ENCODE results near the gene NACC1.

NACC1 gene

DNA sequence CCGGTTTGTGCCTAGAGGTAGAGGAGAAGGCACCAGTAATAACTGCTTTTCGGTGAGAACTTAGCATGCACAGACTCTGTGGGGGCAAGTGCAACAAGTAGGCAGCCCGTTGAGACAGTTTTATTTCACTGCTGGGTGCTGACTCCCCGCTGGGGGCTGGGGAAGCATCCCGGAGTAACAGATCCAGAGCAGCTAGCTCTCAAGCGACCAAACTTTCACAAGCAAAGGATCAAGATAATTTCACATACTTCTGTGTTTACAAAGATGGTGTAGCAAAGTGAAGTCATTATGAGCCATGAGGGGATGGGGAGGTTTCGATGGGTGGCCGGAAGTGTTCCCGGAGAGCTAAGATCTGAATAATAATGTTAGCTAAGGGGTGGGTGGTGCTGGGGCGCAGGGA lies 2.8 kb downstream of the NACC1 start:
- no peak for DNase-seq (ENCODE audit: low spot score)

DNA sequence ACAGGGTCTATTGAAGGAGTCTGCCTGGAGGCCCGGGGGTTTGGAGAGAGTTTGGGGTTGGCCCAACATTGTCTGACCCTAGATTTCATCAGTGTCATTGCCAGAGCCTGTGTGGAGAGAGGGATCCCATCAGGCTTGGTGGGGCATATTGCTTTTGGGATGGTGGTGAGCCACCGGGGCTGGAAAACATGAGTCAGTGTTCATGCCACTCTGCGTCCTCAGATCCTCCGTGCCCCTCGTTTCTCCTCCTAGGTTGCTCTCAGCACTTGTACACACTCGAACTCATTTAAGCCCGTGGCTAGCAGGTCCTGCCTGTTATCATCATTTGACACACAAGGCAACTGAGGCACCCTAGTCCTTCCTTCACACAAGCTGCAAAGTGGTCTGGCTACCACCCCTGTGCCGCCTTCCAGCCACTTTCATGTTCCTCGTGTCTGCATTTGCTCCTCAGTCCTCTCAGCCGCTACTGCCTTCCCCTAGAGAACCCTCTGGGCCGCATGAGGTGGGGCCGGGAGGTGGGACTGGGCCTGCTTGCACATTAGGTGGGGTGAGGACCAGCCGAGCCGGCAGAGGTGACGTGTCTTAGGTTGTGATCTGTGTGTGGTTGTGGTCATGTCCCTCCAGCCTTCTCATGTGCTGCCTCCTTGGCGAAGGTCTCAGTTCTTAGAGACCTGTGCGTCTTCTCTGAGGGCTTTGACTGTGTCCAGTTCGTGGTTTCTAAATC lies 3.6 kb downstream of the NACC1 start:
- no peak for DNase-seq (ENCODE audit: low spot score)

DNA sequence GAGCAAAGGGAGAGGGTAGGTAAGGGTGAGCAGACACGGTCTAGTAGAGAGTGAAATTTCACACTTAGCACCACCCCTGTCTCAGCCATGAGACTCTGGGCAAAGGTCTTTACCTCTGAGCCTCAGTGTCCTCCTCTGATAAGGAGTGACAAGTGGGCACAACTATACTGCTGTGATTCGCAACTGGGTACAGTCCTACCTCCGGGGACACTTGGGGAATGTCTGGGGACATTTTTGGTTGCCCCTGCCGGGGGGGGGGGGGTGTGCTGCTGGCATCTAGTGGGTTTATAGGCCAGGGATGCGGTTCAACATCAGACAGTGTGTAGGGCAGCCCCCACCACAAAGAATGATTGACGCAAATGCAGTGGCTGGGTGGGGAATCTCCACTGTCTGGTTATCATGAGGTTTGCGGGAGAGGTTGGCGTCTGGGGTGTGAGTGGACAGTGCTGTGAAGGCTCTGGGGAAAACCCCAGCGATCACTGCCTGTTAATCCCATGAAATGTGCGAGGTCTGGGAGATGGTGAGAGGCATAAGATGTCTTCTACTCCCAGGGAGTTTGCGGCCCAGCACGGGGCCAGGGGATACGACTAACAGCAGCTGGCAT lies 4.3 kb downstream of the NACC1 start:
- DNase-seq (ENCODE audit: low spot score) = no peak

DNA sequence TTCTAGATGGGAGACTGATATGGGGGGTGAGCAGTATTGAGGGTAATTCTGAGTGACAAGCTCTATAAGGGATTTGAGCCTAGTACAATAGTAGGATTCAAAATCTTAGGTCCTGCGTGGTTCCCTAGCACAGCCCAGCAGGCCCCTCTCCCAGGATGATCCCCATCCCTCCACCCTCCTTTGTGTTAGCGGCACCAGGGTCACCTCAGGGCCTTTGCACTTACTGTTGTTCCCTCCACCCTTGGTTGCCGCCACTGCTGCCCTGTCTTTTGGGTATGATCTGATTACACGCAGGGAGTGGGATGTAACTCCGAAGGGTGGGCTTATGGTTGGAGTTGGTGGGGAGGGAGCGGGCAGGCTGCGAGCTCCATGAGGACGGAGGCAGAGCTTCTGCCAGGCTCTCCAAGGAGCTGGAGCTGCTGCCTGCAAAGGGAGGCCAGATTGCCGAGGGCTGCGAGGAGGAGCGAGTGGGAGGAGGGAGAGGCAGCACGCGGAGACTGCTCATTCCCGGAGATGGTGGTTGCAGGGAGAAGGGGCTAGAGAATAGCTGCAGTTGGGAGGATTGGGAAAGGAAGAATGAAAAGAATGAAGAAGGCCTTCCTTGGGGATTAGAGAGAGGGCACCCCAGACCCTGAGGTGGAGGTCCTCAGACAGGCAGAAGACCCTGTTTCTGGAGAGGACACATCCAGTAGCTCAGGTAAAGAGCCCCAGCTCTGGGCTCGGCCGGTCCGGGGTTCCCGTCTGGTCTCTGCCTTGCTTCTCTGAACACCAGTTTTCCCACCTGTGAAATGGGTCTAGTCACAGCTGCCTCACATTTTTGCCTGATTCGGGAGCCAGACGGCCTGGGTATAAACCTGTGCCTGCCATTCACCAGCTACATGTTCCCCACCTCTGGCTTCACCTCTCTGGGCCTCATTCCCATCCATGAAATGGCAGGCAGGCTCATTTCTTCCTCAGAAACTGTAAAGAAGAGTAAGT lies 5.2 kb downstream of the NACC1 start:
- no peak for DNase-seq (ENCODE audit: low spot score)

DNA sequence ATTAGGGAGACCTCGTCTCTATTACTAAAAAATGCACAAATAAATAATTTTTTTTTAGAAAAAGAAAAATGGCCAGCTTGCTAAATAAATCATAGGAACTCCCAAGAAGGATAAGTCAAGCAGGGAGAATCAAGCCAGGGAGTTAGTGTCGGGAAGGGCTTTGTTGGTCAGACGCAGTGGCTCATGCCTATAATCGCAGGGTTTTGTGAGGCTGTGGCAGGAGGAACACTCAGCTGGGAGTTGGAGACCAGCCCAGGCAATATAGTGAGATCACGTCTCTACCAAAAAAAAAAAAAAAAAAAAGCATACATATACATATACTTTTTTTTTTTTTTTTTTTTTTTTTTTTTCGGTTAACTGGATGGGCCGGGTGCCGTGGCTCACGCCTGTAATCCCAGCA lies 9.0 kb downstream of the NACC1 start:
- DNase-seq (ENCODE audit: low spot score) = no peak

DNA sequence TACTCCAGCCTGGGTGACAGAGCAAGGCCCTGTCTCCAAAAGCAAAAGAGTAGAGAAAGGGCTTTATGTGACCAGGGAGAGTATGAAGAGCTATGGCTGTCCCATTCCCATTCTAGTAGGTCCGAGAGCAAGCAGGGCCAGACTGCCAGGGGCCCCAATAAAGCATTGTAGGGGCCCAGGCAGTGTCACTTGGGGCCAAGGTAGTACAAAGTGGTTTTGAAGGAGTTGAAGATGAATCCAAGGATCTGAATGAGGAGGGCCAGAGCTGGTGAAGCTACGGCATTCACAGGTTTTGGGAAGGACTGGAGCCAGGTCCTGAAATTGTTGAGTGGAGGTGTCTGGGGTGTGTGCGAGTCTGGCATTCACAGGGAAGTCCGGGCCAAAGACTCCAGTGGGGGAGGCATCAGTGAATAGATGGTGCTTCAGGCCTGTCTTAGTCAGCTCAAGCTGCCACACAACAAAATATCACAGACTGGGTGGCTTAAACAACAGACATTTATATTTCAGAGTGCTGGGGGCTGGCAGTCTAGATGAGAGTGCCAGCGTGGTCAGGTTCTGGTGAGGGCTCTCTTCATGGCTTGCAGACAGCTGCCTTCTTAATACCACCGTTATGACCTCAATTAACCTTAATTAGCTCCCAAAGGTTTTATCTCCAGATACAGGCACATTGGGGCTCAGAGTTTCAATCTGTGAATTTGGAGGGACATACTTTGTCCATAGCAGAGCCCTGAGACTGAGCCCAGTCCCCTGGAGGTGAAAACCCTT lies 9.9 kb downstream of the NACC1 start:
- DNase-seq (ENCODE audit: low spot score) = no peak

DNA sequence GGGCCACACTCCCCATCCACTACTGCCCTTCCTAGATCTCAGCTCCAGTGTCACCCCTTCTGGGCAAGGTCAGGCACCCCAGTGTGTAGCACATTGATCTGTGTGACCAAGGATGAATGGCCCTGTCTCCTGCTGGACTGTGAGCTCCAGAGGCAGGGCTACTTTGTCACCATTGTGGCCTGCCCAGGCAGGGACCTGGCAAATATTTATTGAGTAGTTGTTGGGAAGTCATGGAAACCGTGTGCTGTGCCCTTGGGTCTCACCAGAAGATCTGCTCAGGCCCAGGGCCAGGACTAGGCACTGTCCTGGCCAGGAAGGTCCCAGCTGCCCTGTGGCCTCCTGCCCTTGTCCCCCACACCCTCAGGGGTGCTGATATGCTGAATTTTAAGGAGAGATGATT lies 10.5 kb downstream of the NACC1 start:
- no peak for DNase-seq (ENCODE audit: low spot score)

DNA sequence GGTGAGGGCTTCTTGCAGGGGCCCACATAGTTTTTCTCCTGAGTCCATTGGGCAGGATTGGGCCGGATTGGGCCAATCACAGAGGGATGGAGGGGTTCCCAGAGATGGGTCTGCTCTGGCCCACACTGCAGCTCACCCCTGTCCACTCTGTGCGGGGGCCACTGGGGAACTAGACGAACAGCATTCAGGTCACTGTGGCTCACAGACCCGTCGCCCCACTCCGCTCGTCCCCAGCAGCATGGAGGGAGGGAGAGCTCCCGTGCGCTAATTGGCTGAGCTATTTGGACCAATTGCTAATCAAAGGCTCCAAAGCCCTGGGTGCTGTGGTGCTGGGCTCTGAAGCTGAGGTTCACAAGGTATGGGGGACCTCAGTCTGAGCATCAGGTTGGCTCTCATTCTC lies 11.3 kb downstream of the NACC1 start:
- no peak for DNase-seq (ENCODE audit: low spot score)

DNA sequence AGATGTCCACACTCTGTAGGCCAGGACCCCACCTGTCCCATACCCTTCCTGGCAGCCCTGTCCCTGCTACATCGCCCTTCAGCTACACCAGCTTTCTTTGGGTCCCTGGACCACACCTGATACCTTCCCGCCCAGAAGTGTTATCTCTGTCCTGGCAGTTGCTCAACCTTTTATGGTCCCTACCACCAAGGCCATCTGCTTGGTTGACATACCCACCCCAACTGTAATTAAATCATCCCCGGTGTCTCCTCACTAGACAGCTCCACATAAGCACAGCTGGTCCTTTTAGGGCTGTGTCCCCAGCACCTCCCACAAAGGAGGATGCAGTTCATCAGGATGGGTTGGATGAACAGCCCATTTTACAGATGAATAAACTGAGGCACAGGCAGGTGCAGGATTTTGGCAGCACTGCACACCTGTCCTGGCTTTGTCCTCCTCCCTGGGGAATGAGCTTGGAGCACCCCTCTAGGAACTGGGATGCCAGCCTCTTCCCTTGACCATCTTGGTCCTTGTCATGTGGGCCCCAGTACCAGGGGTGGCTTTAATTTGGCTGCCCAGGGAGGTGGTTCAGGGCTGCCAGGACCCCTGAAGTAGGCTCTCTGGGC lies 12.9 kb downstream of the NACC1 start:
- no peak for DNase-seq (ENCODE audit: low spot score)

DNA sequence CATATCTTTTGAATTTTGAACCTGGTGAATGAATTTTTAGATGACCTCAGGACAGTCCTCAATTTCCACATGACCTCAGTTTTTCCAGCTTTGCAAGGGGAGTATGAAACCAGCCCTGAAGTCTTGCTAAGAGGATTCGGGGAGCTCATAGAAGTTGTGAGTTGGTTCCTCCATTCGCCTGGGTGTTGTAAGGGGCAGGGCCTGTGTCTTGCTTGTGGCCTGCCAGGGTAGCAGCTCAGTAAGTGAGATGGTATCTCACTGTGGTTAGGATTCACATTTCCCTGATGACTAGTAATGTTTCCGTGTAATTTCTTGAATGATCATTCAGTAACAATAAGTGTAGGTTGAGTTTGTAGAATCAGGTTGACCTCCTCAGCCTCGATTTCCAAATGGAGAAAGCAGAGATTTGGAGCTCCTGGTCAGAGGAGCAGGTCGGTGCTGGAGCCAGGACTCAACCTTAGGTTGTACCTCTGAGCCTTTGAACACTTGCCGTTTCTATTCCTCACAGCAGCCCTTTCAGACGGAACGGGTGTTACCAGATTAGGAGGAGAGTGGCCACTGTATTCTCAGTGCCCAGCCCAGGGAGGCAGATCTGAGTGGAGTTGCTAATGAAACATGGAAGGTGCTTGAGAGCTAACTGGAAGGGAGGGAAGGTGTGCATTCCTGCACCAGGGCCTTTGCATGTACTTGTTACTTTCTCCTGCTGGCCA lies 14.6 kb downstream of the NACC1 start:
- no peak for DNase-seq (ENCODE audit: low spot score)

DNA sequence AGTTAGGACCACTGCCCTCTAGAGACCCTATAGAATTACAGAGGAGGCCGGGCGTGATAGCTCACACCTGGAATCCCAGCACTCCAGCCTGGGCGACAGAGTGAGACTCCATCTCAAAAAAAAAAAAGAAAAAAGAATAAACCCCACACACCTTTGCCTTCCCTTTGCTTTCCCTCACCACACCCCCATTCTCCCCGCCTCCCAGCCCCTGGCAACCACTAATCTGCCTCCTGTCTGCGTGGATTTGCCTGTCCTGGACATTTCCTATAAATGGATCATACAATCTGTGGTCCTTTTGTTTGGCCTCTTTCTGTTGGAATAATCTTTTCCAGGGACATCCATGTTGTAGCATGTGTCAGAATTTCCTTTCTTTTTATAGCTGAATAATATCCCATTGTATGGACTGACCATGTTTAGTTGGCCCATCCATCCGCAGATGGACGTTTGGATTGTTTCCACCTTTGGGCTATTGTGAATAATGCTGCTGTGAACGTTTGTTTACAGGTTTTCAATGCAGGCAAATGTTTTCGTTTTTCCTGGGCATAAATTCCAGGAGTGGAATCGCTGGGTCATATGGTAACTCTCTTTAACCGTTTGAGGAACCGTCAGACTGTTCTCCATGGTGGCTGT lies 15.3 kb downstream of the NACC1 start:
- no peak for DNase-seq (ENCODE audit: low spot score)

DNA sequence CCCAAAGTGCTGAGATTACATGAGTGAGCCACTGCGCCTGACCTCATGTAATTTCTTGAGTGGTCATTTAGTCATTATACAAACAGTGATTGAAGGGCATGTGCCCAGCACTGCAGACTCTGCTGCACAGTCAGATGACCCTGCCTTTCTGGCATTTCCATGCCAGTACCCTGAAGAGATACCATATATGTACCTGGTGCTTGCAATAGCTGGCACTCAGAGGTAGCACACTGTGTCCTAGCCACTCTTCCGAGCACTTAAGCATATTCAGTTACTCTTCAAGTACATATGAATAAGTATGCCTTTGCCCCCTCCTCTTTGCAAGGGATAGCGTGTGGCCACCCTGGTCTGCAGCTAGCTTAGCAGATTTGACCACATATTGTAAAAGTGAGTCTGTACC lies 16.6 kb downstream of the NACC1 start:
- DNase-seq (ENCODE audit: low spot score) = no peak

DNA sequence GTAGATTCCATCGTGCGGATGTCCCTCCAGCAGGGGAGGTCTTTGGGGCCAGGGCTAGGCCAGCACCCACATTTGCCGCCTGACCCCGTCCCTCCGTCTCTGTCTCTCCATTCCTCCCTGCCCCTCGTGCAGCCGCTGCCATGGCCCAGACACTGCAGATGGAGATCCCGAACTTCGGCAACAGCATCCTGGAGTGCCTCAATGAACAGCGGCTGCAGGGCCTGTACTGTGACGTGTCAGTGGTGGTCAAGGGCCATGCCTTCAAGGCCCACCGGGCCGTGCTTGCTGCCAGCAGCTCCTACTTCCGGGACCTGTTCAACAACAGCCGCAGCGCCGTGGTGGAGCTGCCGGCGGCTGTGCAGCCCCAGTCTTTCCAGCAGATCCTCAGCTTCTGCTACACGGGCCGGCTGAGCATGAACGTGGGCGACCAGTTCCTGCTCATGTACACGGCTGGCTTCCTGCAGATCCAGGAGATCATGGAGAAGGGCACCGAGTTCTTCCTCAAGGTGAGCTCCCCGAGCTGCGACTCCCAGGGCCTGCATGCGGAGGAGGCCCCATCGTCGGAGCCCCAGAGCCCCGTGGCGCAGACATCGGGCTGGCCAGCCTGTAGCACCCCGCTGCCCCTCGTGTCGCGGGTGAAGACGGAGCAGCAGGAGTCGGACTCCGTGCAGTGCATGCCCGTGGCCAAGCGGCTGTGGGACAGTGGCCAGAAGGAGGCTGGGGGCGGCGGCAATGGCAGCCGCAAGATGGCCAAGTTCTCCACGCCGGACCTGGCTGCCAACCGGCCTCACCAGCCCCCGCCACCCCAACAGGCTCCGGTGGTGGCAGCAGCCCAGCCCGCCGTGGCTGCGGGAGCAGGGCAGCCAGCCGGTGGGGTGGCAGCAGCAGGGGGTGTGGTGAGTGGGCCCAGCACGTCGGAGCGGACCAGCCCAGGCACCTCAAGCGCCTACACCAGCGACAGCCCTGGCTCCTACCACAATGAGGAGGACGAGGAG lies 17.3 kb downstream of the NACC1 start:
- no peak for DNase-seq (ENCODE audit: low spot score)

DNA sequence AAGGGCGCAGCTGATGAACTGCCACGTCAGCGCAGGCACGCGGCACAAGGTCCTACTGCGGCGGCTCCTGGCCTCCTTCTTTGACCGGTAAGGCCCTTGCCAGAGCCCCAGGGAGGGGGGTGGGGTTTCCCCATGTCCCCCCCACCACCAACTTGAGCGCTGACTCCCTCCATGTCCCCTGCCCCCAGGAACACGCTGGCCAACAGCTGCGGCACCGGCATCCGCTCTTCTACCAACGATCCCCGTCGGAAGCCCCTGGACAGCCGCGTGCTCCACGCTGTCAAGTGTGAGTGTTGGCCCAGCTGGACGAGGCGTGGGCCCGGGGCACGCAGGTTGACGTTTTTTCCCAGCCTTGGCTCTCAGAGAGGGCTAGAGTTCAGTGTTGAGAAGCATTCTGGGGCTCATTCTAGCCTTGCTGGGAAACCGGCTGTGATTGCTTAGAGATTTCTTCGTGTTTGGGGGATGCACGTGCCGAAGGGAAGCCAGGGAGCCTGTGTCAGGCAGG lies 19.3 kb downstream of the NACC1 start:
- no peak for DNase-seq (ENCODE audit: low spot score)

DNA sequence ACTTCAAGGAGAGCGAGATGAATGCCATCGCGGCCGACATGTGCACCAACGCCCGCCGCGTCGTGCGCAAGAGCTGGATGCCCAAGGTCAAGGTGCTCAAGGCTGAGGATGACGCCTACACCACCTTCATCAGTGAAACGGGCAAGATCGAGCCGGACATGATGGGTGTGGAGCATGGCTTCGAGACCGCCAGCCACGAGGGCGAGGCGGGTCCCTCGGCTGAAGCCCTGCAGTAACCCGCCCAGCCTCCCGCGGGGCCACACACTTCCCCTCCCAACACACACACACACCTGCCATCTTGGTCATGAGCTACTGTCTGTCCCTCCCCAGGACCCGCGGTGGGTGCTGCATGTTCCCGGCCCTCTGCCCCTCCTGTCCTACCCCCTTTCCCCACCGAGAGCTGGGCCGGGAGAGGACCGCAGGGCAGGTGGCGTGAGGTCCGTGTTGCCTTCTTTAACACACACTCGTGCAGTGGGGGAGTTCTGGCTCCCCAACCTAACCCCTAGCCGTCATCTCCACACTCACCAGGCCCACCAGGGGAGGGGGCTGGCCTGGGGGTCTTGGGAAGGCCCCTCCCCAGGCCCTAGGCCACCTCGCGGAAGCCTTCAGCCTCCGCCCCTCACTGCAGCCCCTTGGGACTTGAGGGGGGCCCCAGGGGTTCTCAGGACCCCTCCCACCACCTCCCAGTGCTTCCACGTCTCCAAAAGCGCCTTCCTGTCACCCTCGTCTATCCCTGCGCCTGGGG lies 20.3 kb downstream of the NACC1 start:
- DNase-seq (ENCODE audit: low spot score) = no peak

DNA sequence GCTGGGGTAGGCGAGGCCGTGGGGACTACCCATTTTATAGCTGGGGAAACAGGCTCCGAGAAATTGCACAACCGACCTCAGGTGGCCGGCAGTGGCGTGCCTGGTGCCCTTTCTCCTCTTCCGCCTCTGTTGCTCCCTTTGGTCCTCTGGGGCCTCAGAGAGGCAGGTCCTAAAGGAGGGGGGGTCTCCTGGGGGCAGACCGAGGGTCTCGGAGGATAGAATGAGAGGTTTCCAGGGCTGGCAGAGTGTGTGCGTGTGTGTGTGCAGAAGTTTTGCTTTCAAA lies 20.8 kb downstream of the NACC1 start:
- DNase-seq (ENCODE audit: low spot score) = no peak

DNA sequence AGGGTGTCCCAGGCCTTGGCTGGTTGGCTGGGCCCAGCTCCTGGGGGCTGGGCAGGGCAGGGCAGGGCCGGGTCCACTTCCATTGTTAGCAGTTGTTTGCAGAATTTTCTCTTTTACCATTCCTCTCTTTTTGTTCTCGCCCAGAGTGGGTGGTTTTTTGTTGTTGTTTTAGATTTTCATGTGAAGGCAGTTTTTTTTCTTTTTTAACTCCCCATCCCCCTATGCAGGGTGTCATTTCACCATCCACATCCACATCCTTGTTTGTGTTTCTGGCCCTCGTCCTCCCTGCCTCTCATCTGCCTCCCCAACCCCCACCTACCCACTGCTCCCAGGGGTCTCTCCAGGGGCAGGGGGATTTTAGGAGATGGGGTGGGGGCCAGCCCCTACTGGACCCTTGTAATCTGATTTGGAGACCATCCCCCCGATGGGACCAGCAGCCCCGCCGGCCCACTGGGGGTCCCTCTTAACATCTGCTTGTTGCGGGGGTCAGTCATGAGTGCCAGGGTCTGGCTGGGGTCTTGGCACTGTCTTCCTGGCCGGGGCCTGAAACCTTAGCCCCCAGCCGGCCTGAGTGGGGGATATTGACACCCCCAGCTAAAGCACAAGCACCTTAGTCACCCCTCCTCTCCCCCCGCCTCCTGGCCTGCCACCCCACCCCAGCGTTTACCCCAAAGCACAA lies 21.7 kb downstream of the NACC1 start:
- no peak for DNase-seq (ENCODE audit: low spot score)
